Measurements from ENCODE around the gene RASGRF1. TPM values are rescaled to one million over a fixed set of nuclear protein-coding genes. Genes with fewer than 3 reads are reported as not detected.
"Not testable (repeated sequence)": the region's sequence is repeated elsewhere in the genome, so short reads cannot be mapped to it uniquely, and the experiment has no call there.

Gene RASGRF1
- total RNA-seq, 4 donors from 2014 or later: 0.80 TPM; not detected in 3

GRCh38 chr15:79025201-79025600 lies 65.4 kb downstream of the RASGRF1 start:
- Histone ChIP-seq H3K27me3 (no peaks in the 10 kb centered on the region), H3K36me3 (no peaks in the 10 kb centered on the region), H3K9me3 (no peaks in the 10 kb centered on the region), H3K27ac (no peak overlapping the region), H3K4me3 (no peak overlapping the region), H3K4me1 (no peaks in the 10 kb centered on the region)
- 83% methylated on average over 6 of the region's 6 CpGs for WGBS
- TF ChIP-seq EP300 (IDR thresholded peaks at IDR 0.05) (no peak), POLR2A (IDR thresholded peaks at IDR 0.05) (no peak), POLR2AphosphoS5 (IDR thresholded peaks at IDR 0.05) (no peak)
- TF ChIP-seq, protein P1, sequence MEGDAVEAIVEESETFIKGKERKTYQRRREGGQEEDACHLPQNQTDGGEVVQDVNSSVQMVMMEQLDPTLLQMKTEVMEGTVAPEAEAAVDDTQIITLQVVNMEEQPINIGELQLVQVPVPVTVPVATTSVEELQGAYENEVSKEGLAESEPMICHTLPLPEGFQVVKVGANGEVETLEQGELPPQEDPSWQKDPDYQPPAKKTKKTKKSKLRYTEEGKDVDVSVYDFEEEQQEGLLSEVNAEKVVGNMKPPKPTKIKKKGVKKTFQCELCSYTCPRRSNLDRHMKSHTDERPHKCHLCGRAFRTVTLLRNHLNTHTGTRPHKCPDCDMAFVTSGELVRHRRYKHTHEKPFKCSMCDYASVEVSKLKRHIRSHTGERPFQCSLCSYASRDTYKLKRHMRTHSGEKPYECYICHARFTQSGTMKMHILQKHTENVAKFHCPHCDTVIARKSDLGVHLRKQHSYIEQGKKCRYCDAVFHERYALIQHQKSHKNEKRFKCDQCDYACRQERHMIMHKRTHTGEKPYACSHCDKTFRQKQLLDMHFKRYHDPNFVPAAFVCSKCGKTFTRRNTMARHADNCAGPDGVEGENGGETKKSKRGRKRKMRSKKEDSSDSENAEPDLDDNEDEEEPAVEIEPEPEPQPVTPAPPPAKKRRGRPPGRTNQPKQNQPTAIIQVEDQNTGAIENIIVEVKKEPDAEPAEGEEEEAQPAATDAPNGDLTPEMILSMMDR (IDR thresholded peaks at IDR 0.05): no peak
- DNase-seq (ENCODE audit: low spot score in 2 of 2): no peak

- not testable (repeated sequence) for H3K9me3 ChIP-seq; H3K4me3 ChIP-seq; H3K4me1 ChIP-seq; H3K27ac ChIP-seq; DNase-seq (ENCODE audit: low spot score in 2 of 2); H3K27me3 ChIP-seq; H3K36me3 ChIP-seq
These were observed 66.1 kb downstream of the RASGRF1 start for GRCh38 chr15:79024493-79024892.

DNA sequence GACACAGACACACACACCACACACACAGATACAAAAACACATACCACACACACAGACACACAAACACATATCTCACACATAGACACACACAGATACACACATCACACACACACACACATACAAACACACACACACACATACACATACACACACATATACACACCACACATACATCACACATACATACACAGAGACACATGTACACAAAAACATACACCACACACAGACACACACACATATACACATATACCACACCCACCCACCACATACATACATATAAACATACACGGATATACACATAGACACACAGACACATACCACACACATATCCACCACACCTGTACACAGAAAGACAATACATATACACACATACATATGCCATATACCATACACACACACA lies 66.7 kb downstream of the RASGRF1 start:
- no peaks in the 10 kb centered on the region for H3K4me1 ChIP-seq
- H3K27me3 ChIP-seq: no peaks in the 10 kb centered on the region
- no peaks in the 10 kb centered on the region for H3K36me3 ChIP-seq
- TF ChIP-seq EP300 (IDR thresholded peaks at IDR 0.05) (no peak), POLR2AphosphoS5 (IDR thresholded peaks at IDR 0.05) (no peak), POLR2A (IDR thresholded peaks at IDR 0.05) (no peak)
- TF ChIP-seq, protein P1 (IDR thresholded peaks at IDR 0.05): no peak
- 93% methylated on average over 1 of the region's 1 CpG for WGBS
- DNase-seq (ENCODE audit: low spot score in 2 of 2): no peak
- H3K4me3 ChIP-seq: no peak overlapping the region
- H3K27ac ChIP-seq: no peak overlapping the region
- no peaks in the 10 kb centered on the region for H3K9me3 ChIP-seq

DNA sequence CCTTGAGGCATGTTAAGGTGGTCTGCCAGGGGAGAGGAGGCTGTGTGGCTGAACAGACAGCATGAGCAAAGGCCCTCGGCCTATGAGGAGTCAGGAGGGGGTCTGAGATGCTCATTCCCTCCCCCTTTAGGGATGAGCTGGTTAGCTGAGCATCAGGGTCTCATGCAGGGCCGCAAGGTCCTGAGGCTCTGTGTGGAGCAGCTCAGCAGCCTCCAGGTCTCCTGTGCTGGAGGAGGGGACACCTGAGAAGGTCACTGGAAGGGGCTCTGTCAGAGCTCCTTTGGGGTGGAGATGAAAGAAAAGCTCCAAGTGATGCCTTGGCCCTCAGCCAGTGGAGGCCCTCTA lies 67.1 kb downstream of the RASGRF1 start:
- no peaks in the 10 kb centered on the region for H3K27me3 ChIP-seq
- H3K4me3 ChIP-seq: no peak overlapping the region
- no peak overlapping the region for H3K27ac ChIP-seq
- no peaks in the 10 kb centered on the region for H3K4me1 ChIP-seq
- no peaks in the 10 kb centered on the region for H3K36me3 ChIP-seq
- H3K9me3 ChIP-seq: no peaks in the 10 kb centered on the region
- WGBS: no CpG with 5 or more reads among the region's 2 CpGs
- no peak for TF ChIP-seq EP300 (IDR thresholded peaks at IDR 0.05)
- TF ChIP-seq, protein P1 (IDR thresholded peaks at IDR 0.05): no peak
- TF ChIP-seq POLR2A (IDR thresholded peaks at IDR 0.05): no peak
- TF ChIP-seq POLR2AphosphoS5 (IDR thresholded peaks at IDR 0.05): no peak
- DNase-seq (ENCODE audit: low spot score in 2 of 2): no peak

DNA sequence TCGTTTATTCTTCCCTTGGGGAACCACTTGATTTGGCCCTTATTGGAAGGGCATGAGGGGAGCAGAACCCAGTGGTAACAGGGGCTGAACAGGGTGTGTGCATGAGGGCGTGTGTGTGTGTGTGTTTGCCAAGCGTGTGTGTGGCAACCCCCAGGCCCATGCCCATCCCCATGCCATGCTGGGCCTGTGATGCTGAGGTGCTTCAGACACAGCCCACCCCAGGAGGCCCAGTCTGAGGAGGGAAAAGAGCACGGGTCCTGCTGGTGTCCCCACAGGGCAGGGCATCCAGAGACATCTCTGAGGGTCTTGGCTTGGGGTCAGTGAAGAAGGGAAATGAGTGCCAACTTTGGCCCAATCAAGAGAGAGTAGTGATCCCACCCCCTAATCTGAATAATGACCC lies 71.6 kb downstream of the RASGRF1 start:
- Histone ChIP-seq H3K9me3 (no peaks in the 10 kb centered on the region), H3K27me3 (no peaks in the 10 kb centered on the region), H3K27ac (no peak overlapping the region), H3K4me3 (no peak overlapping the region), H3K4me1 (no peaks in the 10 kb centered on the region), H3K36me3 (no peaks in the 10 kb centered on the region)
- DNase-seq (ENCODE audit: low spot score in 2 of 2): no peak
- WGBS: 73% methylated on average over 4 of the region's 4 CpGs
- TF ChIP-seq, protein P1 (IDR thresholded peaks at IDR 0.05): no peak
- no peak for TF ChIP-seq EP300 (IDR thresholded peaks at IDR 0.05)
- TF ChIP-seq POLR2AphosphoS5 (IDR thresholded peaks at IDR 0.05): no peak
- TF ChIP-seq POLR2A (IDR thresholded peaks at IDR 0.05): no peak

- Histone ChIP-seq H3K4me3 (no peak overlapping the region), H3K27me3 (no peaks in the 10 kb centered on the region), H3K4me1 (no peaks in the 10 kb centered on the region), H3K9me3 (no peaks in the 10 kb centered on the region), H3K36me3 (no peaks in the 10 kb centered on the region), H3K27ac (no peak overlapping the region)
- TF ChIP-seq POLR2A (IDR thresholded peaks at IDR 0.05) (no peak), POLR2AphosphoS5 (IDR thresholded peaks at IDR 0.05) (no peak), EP300 (IDR thresholded peaks at IDR 0.05) (no peak)
- TF ChIP-seq, protein P1 (IDR thresholded peaks at IDR 0.05): no peak
- 77% methylated on average over 5 of the region's 7 CpGs for WGBS
- no peak for DNase-seq (ENCODE audit: low spot score in 2 of 2)
These were observed 72.6 kb downstream of the RASGRF1 start for GRCh38 chr15:79017953-79018352.
